GM12873 (cell line): Measurements from ENCODE around the gene COX7B2.

ENCODE experiments used
- TF ChIP-seq, protein P1 (sequence below): IDR thresholded peaks from 2 replicates; pipeline ENCODE4 v1.5.1; 2012; ENCODE audit warnings: low read depth, mild to moderate bottlenecking, moderate library complexity, low read length, control low read depth; ENCODE audit not compliant: insufficient read depth; ENCODE audit errors: missing control alignments

Gene COX7B2

GRCh38 chr4:46931981-46932380 lies 22.9 kb upstream of the COX7B2 start:
- TF ChIP-seq, protein P1, sequence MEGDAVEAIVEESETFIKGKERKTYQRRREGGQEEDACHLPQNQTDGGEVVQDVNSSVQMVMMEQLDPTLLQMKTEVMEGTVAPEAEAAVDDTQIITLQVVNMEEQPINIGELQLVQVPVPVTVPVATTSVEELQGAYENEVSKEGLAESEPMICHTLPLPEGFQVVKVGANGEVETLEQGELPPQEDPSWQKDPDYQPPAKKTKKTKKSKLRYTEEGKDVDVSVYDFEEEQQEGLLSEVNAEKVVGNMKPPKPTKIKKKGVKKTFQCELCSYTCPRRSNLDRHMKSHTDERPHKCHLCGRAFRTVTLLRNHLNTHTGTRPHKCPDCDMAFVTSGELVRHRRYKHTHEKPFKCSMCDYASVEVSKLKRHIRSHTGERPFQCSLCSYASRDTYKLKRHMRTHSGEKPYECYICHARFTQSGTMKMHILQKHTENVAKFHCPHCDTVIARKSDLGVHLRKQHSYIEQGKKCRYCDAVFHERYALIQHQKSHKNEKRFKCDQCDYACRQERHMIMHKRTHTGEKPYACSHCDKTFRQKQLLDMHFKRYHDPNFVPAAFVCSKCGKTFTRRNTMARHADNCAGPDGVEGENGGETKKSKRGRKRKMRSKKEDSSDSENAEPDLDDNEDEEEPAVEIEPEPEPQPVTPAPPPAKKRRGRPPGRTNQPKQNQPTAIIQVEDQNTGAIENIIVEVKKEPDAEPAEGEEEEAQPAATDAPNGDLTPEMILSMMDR, result peak; percentile 67

- TF ChIP-seq, protein P1, result no peak
Observed at GRCh38 chr4:46930891-46931290, 21.8 kb upstream of the COX7B2 start.

GRCh38 chr4:46927201-46927600 lies 18.2 kb upstream of the COX7B2 start:
- TF ChIP-seq, protein P1, result no peak

GRCh38 chr4:46924789-46925529 lies 15.9 kb upstream of the COX7B2 start:
- TF ChIP-seq, protein P1, result no peak

DNA sequence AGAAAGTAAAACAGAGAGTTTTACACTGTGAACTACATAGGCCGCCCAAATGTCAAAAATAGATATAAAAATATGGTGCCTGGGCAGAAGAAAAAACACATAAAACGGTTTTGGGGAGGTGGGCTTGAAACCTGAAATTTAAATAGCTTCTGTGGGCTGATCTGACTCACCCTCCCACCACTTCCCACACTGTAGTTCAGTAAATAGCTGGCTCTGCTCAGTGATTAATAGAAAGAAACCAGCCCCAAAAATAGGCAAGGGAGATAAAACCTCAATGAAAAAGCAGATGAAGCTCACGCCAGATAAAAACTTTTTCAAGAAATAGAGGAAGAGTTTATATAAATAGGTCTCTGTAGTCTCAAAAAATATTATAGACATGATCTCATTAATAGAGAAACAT lies 13.2 kb upstream of the COX7B2 start:
- TF ChIP-seq, protein P1, result no peak

- TF ChIP-seq, protein P1, result no peak
Observed at GRCh38 chr4:46908148-46908547, 897 bp downstream of the COX7B2 start.

DNA sequence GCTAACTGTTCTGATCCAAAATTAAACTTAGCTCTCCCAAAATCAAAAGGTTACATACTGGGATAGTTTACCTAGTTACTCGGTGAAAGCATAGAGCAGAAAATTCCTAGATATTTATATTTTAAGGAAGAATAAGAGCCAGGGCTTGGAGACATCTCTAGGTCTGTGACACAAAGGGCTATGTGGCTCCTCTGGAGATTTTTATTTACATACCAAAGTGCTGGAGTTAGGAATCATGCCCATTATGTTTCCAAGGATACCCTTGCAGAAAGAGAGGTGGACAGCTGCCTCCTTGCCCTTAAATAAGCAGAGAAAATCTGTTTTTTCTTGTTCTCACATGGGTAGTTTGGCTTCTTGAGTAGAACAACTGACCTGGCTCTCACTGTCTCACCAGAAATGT lies 9.0 kb downstream of the COX7B2 start:
- TF ChIP-seq, protein P1, result no peak

GRCh38 chr4:46894826-46895225 lies 14.2 kb downstream of the COX7B2 start:
- TF ChIP-seq, protein P1, result no peak
